Kidney (tissue), 14 donors: ENCODE results near the gene SUPT6H. TPM values are rescaled to one million over a fixed set of nuclear protein-coding genes. Genes with fewer than 3 reads are reported as not detected.

Source experiments
- DNase-seq, 5 donors: peaks; one replicate each; pipeline ENCODE4 v3.0.0-alpha.2; 2013 to 2020
- FAIRE-seq: peaks from 2 replicates; lab custom pipeline; 2012; peaks lifted over from hg19 to GRCh38; lab: Jason Lieb, UNC
- H3K27ac ChIP-seq, 2 donors: one replicate each; pipeline ENCODE4 v1.7.0; 2013; ENCODE audit warnings: low read depth in 2 of 2, low read length in 2 of 2, inconsistent platforms in 1 of 2
- H3K27me3 ChIP-seq: one replicate; pipeline ENCODE4 v1.7.1; 2013; ENCODE audit warnings: low read length, inconsistent platforms; ENCODE audit not compliant: control insufficient read depth, insufficient read depth
- H3K36me3 ChIP-seq, 3 donors: one replicate each; pipeline versions ENCODE4 v1.7.0 to v1.7.1; 2013; ENCODE audit warnings: low read length in 3 of 3, control low read depth in 1 of 3, inconsistent platforms in 1 of 3; ENCODE audit not compliant: insufficient read depth in 3 of 3, control insufficient read depth in 2 of 3
- H3K4me1 ChIP-seq, 3 donors: one replicate each; pipeline versions ENCODE4 v1.7.0 to v1.7.1; 2013; ENCODE audit warnings: low read length in 3 of 3, inconsistent platforms in 1 of 3, low read depth in 1 of 3; ENCODE audit not compliant: control insufficient read depth in 2 of 3, insufficient read depth in 2 of 3
- H3K4me3 ChIP-seq, 3 donors: one replicate each; pipeline versions ENCODE4 v1.7.0 to v1.8.1; 2013; ENCODE audit warnings: low read length in 3 of 3, control low read depth in 1 of 3, inconsistent platforms in 1 of 3
- H3K9ac ChIP-seq, 3 donors: one replicate each; pipeline versions ENCODE4 v1.7.0 to v1.7.1; 2013; ENCODE audit warnings: low read length in 3 of 3, control low read depth in 1 of 3, inconsistent platforms in 1 of 3
- H3K9me3 ChIP-seq, 3 donors: one replicate each; pipeline versions ENCODE4 v1.7.0 to v1.7.1; 2013; ENCODE audit warnings: low read length in 3 of 3, control low read depth in 1 of 3, inconsistent platforms in 1 of 3; ENCODE audit not compliant: control insufficient read depth in 2 of 3, insufficient read depth in 1 of 3
- intact Hi-C: fragments of 100-400 bp; cut with DNase I; formaldehyde crosslinking; loops from one replicate; pipeline ENCODE4 v1.11.1; 2022
- polyA plus RNA-seq: library from polyadenylated mRNA; stranded (reverse); fragments of 350-450 nt; fragmentation: Illumina TruSeq; extraction: RNeasy Lipid Tissue Mini Kit (QIAGEN cat#74804); gene quantifications from one replicate; pipeline ENCODE4 v1.2.3, GENCODE V29; 2014; ENCODE audit warnings: low read depth, low replicate concordance; ENCODE audit not compliant: insufficient read depth
- total RNA-seq: library from RNA; stranded (reverse); fragmentation: NEBNext Ultra II Directional; extraction: Animal tissue kit (Norgen Biotek cat#: 25700); gene quantifications from one replicate; pipeline ENCODE4 v1.2.1, GENCODE V29; 2021
- TF ChIP-seq, protein P1 (sequence below): IDR thresholded peaks from 3 replicates; pipeline ENCODE4 v1.5.1; 2012; ENCODE audit warnings: mild to moderate bottlenecking, moderate library complexity, borderline replicate concordance; ENCODE audit not compliant: insufficient read depth; ENCODE audit errors: extremely low read depth
- donor health status: control.
- donor health status: control.
- donor health status: control.
- donor health status: control.
- donor health status: control.
- donor health status: DM: yes; HTN: yes; CAD: no.
- donor health status: Normal renal cell carcinoma (clear cell type).

SUPT6H gene
- total and polyA plus RNA-seq, 2 donors from 2014 or later: 21.4 to 61.5 TPM

DNA sequence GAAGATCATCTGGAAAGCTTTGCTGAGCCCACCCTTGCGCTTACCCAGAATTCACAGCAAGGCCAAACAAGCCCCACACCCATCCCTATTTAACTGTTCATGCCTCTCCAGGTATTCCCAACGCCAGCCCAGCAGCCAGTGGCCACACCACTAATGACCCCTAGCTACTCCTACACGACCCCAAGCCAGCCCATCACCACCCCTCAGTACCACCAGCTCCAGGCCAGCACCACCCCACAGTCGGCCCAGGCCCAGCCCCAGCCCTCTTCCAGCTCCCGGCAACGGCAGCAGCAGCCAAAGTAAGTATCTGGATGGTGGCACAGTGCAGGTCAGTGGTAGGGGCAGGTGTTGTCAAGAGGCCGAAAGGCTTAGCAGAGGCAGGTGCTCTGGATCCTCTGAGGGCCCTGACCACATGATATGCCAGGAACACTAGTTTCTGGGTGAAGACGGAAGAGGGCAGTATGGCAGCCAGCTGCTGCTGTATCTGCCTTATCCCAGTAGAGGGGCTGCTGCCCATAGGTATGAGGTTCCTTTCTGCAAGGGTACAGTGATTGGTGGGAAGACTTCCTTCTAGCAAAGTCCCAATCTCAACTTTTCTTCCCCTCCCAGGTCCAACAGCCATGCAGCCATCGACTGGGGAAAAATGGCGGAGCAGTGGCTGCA lies 39.0 kb downstream of the SUPT6H start:
- Histone ChIP-seq H3K27me3 (no peaks in the 10 kb centered on the region), H3K36me3 (peaks cover 2 to 64% (median 57%) of the 10 kb centered on the region in 3 donors), H3K27ac (no peak overlapping the region), H3K4me3 (no peak overlapping the region), H3K9me3 (no peaks in the 10 kb centered on the region), H3K4me1 (peaks cover 0 to 10% (median 3%) of the 10 kb centered on the region in 3 donors), H3K9ac (no peak overlapping the region)
- DNase-seq (no peak), FAIRE-seq (no peak)
- TF ChIP-seq, protein P1, sequence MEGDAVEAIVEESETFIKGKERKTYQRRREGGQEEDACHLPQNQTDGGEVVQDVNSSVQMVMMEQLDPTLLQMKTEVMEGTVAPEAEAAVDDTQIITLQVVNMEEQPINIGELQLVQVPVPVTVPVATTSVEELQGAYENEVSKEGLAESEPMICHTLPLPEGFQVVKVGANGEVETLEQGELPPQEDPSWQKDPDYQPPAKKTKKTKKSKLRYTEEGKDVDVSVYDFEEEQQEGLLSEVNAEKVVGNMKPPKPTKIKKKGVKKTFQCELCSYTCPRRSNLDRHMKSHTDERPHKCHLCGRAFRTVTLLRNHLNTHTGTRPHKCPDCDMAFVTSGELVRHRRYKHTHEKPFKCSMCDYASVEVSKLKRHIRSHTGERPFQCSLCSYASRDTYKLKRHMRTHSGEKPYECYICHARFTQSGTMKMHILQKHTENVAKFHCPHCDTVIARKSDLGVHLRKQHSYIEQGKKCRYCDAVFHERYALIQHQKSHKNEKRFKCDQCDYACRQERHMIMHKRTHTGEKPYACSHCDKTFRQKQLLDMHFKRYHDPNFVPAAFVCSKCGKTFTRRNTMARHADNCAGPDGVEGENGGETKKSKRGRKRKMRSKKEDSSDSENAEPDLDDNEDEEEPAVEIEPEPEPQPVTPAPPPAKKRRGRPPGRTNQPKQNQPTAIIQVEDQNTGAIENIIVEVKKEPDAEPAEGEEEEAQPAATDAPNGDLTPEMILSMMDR: no peak
- intact Hi-C loops: no loop called here

DNA sequence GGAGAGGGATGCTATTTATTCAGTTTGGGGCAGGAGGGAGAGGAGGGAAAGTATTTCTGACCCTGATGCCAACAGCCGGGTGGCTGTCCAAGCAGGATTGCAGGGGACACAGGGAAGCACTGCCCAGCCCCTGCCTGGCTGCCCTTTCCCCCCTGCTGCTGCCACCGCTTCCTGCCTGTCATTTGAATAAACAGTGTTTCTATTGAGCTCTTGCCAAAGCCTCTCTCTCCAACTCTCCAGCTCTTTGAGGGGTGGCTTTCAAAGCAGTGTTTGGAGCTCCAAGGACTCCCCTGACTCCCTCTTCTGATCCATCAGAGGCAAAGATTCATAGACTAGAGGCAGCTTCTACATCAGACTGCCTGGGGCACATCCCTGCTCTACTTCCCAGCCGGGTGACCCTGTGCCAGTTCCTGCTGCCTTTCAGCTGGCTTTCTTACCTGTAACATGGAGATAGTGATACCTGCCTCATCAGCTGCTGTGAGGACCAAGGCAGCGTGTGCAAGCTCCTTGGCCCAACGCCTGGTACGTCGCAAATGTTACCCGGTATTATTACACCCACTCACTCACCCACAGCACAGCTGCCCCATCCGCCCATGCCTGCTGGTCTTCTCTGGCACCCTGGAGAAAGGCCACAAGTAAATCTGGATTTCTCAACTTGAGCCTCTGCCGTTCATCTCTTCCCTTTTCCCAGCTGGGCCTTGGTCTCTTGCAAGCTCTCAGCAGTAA lies 40.2 kb downstream of the SUPT6H start:
- FAIRE-seq: no peak
- no peak overlapping the region for H3K9ac ChIP-seq
- H3K4me1 ChIP-seq: peaks cover 0 to 10% (median 3%) of the 10 kb centered on the region in 3 donors
- no peaks in the 10 kb centered on the region for H3K9me3 ChIP-seq
- DNase-seq: no peak
- no peak overlapping the region for H3K4me3 ChIP-seq
- intact Hi-C loops: no loop called here
- H3K27me3 ChIP-seq: no peaks in the 10 kb centered on the region
- H3K36me3 ChIP-seq: peaks cover 2 to 55% (median 50%) of the 10 kb centered on the region in 3 donors
- no peak overlapping the region for H3K27ac ChIP-seq
- TF ChIP-seq, protein P1: no peak

DNA sequence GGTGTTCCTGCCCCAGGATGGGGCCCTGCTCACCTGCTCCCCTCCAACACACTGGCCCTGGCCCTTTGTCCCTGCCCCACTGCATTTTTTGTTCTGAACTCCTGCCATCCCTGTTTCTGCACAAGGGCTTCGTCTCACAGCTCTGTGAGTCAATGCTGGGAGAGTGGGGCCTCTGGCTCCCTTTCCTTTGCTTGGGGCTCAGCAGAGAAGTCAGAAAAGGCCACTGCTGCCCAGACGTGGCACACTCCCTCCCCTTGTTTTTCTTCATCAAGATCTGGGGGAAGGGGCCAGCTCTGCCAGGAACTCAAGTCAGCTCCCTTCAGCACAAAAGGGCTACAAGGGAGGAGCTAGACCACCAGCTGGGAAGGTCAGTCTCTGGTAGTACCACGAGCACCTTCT lies 40.7 kb downstream of the SUPT6H start:
- peaks cover 2 to 50% (median 46%) of the 10 kb centered on the region in 3 donors for H3K36me3 ChIP-seq

More for the DNA sequence above, 40.7 kb downstream of the SUPT6H start:
- DNase-seq: no peak
- TF ChIP-seq, protein P1: no peak
- FAIRE-seq: no peak
- H3K4me1 ChIP-seq: peaks cover 0 to 9% (median 3%) of the 10 kb centered on the region in 3 donors
- no peaks in the 10 kb centered on the region for H3K27me3 ChIP-seq
- no peak overlapping the region for H3K4me3 ChIP-seq
- no peaks in the 10 kb centered on the region for H3K9me3 ChIP-seq
- intact Hi-C loops: no loop called here
- H3K27ac ChIP-seq: no peak overlapping the region
- H3K9ac ChIP-seq: no peak overlapping the region
